ENCODE data around the gene HDC.

GRCh38 chr15:50219820-50220219, 45.7 kb downstream of the HDC start:
- TF ChIP-seq, protein P1, sequence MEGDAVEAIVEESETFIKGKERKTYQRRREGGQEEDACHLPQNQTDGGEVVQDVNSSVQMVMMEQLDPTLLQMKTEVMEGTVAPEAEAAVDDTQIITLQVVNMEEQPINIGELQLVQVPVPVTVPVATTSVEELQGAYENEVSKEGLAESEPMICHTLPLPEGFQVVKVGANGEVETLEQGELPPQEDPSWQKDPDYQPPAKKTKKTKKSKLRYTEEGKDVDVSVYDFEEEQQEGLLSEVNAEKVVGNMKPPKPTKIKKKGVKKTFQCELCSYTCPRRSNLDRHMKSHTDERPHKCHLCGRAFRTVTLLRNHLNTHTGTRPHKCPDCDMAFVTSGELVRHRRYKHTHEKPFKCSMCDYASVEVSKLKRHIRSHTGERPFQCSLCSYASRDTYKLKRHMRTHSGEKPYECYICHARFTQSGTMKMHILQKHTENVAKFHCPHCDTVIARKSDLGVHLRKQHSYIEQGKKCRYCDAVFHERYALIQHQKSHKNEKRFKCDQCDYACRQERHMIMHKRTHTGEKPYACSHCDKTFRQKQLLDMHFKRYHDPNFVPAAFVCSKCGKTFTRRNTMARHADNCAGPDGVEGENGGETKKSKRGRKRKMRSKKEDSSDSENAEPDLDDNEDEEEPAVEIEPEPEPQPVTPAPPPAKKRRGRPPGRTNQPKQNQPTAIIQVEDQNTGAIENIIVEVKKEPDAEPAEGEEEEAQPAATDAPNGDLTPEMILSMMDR (IDR thresholded peaks at IDR 0.05; ENCODE audit: low read depth, low read length): no peak
- no peak for TF ChIP-seq POLR2A (IDR thresholded peaks at IDR 0.05; ENCODE audit: extremely low read depth, insufficient read length)
- TF ChIP-seq MYC (IDR thresholded peaks at IDR 0.05; ENCODE audit: low read depth, low read length): no peak
- TF ChIP-seq, protein P2, sequence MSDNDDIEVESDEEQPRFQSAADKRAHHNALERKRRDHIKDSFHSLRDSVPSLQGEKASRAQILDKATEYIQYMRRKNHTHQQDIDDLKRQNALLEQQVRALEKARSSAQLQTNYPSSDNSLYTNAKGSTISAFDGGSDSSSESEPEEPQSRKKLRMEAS (IDR thresholded peaks at IDR 0.05; ENCODE audit: low read depth, low read length): no peak
